Measurements from ENCODE around the gene MAP3K4. TPM values are rescaled to one million over a fixed set of nuclear protein-coding genes. Genes with fewer than 3 reads are reported as not detected.

Gene MAP3K4
- polyA plus RNA-seq, 1 donor from 2014 or later: 31.0 TPM

DNA sequence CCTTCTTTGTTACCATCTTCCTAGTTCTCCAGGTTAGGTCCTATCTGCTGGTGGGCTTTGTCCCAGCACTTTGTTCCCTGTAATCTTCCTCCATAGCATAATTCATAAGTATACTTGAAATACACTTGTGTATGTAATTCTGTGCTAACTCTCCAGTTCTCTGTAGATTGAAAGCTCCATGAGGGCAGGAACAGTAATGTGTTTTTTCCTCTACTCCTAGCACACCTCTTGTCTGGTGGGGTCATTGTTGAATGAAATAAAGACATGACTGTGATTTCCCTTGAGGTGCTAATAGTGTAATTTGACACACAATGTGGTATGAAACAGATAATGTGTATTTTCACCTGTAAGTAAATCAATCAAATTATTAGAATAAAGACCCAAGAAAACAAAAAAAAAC is 30.0 kb downstream of the MAP3K4 start:
- TF ChIP-seq TAF1 (IDR thresholded peaks at IDR 0.05; ENCODE audit: low read depth) (no peak), EZH2 (IDR thresholded peaks at IDR 0.05; ENCODE audit: borderline replicate concordance, insufficient read depth, low read length, poor library complexity, severe bottlenecking) (no peak), POLR2AphosphoS5 (IDR thresholded peaks at IDR 0.05) (no peak), MXI1 (conservative IDR thresholded peaks at IDR 0.05; ENCODE audit: poor library complexity, severe bottlenecking) (no peak), EP300 (conservative IDR thresholded peaks at IDR 0.05; ENCODE audit: poor library complexity, severe bottlenecking) (no peak), RAD21 (conservative IDR thresholded peaks at IDR 0.05) (no peak), SMC3 (conservative IDR thresholded peaks at IDR 0.05; ENCODE audit: poor library complexity) (no peak)
- TF ChIP-seq, protein P1, sequence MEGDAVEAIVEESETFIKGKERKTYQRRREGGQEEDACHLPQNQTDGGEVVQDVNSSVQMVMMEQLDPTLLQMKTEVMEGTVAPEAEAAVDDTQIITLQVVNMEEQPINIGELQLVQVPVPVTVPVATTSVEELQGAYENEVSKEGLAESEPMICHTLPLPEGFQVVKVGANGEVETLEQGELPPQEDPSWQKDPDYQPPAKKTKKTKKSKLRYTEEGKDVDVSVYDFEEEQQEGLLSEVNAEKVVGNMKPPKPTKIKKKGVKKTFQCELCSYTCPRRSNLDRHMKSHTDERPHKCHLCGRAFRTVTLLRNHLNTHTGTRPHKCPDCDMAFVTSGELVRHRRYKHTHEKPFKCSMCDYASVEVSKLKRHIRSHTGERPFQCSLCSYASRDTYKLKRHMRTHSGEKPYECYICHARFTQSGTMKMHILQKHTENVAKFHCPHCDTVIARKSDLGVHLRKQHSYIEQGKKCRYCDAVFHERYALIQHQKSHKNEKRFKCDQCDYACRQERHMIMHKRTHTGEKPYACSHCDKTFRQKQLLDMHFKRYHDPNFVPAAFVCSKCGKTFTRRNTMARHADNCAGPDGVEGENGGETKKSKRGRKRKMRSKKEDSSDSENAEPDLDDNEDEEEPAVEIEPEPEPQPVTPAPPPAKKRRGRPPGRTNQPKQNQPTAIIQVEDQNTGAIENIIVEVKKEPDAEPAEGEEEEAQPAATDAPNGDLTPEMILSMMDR (IDR thresholded peaks at IDR 0.05; ENCODE audit: poor library complexity, severe bottlenecking): no peak
- TF ChIP-seq, protein P2, sequence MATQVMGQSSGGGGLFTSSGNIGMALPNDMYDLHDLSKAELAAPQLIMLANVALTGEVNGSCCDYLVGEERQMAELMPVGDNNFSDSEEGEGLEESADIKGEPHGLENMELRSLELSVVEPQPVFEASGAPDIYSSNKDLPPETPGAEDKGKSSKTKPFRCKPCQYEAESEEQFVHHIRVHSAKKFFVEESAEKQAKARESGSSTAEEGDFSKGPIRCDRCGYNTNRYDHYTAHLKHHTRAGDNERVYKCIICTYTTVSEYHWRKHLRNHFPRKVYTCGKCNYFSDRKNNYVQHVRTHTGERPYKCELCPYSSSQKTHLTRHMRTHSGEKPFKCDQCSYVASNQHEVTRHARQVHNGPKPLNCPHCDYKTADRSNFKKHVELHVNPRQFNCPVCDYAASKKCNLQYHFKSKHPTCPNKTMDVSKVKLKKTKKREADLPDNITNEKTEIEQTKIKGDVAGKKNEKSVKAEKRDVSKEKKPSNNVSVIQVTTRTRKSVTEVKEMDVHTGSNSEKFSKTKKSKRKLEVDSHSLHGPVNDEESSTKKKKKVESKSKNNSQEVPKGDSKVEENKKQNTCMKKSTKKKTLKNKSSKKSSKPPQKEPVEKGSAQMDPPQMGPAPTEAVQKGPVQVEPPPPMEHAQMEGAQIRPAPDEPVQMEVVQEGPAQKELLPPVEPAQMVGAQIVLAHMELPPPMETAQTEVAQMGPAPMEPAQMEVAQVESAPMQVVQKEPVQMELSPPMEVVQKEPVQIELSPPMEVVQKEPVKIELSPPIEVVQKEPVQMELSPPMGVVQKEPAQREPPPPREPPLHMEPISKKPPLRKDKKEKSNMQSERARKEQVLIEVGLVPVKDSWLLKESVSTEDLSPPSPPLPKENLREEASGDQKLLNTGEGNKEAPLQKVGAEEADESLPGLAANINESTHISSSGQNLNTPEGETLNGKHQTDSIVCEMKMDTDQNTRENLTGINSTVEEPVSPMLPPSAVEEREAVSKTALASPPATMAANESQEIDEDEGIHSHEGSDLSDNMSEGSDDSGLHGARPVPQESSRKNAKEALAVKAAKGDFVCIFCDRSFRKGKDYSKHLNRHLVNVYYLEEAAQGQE (IDR thresholded peaks at IDR 0.05; ENCODE audit: borderline replicate concordance): no peak
- H3K9me2 ChIP-seq (ENCODE audit: insufficient read depth, low read length): no peaks in the 10 kb centered on the region
- H3F3A ChIP-seq (ENCODE audit: insufficient read depth, low read length, poor library complexity, severe bottlenecking): no peaks in the 10 kb centered on the region
- H3K36me3 ChIP-seq (ENCODE audit: insufficient read depth, low read length): no peaks in the 10 kb centered on the region
- no peak overlapping the region for H3K9ac ChIP-seq (ENCODE audit: low read length)
- H3K4me3 ChIP-seq (ENCODE audit: low read length): no peak overlapping the region
- no peaks in the 10 kb centered on the region for H4K20me1 ChIP-seq (ENCODE audit: insufficient read depth)
- H2AFZ ChIP-seq (ENCODE audit: low read depth, low read length): no peak overlapping the region
- no peaks in the 10 kb centered on the region for H3K9me3 ChIP-seq (ENCODE audit: low read length)
- no peak overlapping the region for H3K4me2 ChIP-seq (ENCODE audit: low read length)
- no peaks in the 10 kb centered on the region for H3K27me3 ChIP-seq (ENCODE audit: insufficient read depth, low read depth, low read length)
- no peak overlapping the region for H3K27ac ChIP-seq (ENCODE audit: low read length)
- H3K79me2 ChIP-seq (replicated peaks; ENCODE audit: insufficient read depth, low read length): peaks cover 17% of the 10 kb centered on the region

DNA sequence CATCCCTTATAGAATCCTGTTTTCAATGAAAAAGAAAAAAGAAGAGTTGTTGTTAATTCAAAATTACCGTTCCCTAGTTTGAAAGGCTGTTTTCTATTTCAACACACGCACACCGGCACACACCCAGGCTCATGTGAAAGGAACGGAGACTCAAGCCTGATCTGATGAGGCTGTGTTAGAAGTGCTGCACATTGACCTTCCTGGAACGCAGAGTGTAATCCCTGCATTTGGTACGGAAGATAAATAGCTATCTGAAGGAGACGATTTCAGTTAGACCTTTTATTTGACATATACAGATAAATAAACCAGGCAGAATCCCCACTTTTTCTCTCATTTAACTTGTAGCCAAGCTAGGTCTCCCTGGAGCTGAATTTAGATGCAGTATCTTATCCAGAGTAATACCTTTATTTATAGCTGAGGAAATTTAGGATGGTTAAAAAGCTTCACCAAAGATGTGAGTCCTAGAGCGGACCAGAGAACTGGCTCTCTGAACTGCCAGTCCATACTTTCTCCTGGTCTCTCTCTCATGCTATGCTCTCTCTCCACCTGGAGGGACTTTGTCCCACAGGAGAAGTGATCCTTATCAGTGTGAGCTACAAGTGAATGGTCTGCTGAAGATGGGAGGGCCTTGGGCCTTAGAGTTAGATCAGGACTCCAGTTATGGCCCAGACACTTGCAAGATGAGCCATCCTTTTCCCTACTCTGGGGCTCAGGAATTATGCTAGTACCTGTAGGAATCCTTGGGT is 30.6 kb downstream of the MAP3K4 start:
- H3K36me3 ChIP-seq (ENCODE audit: insufficient read depth, low read length): no peaks in the 10 kb centered on the region
- H4K20me1 ChIP-seq (ENCODE audit: insufficient read depth): no peaks in the 10 kb centered on the region
- peaks cover 11% of the 10 kb centered on the region for H3K79me2 ChIP-seq (replicated peaks; ENCODE audit: insufficient read depth, low read length)
- H3K9me2 ChIP-seq (ENCODE audit: insufficient read depth, low read length): no peaks in the 10 kb centered on the region
- H3K27me3 ChIP-seq (ENCODE audit: insufficient read depth, low read depth, low read length): no peaks in the 10 kb centered on the region
- no peak for TF ChIP-seq EP300 (conservative IDR thresholded peaks at IDR 0.05; ENCODE audit: poor library complexity, severe bottlenecking)
- no peak for TF ChIP-seq RAD21 (conservative IDR thresholded peaks at IDR 0.05)
- TF ChIP-seq TAF1 (IDR thresholded peaks at IDR 0.05; ENCODE audit: low read depth): no peak
- no peak for TF ChIP-seq POLR2AphosphoS5 (IDR thresholded peaks at IDR 0.05)
- TF ChIP-seq, protein P1 (IDR thresholded peaks at IDR 0.05; ENCODE audit: poor library complexity, severe bottlenecking): no peak
- no peak for TF ChIP-seq MXI1 (conservative IDR thresholded peaks at IDR 0.05; ENCODE audit: poor library complexity, severe bottlenecking)
- no peak for TF ChIP-seq EZH2 (IDR thresholded peaks at IDR 0.05; ENCODE audit: borderline replicate concordance, insufficient read depth, low read length, poor library complexity, severe bottlenecking)
- TF ChIP-seq, protein P2 (IDR thresholded peaks at IDR 0.05; ENCODE audit: borderline replicate concordance): no peak
- TF ChIP-seq SMC3 (conservative IDR thresholded peaks at IDR 0.05; ENCODE audit: poor library complexity): no peak
- no peak overlapping the region for H3K4me3 ChIP-seq (ENCODE audit: low read length)
- H3K4me2 ChIP-seq (ENCODE audit: low read length): no peak overlapping the region
- no peak overlapping the region for H3K9ac ChIP-seq (ENCODE audit: low read length)
- H3F3A ChIP-seq (ENCODE audit: insufficient read depth, low read length, poor library complexity, severe bottlenecking): no peaks in the 10 kb centered on the region
- no peak overlapping the region for H3K27ac ChIP-seq (ENCODE audit: low read length)
- no peaks in the 10 kb centered on the region for H3K9me3 ChIP-seq (ENCODE audit: low read length)
- no peak overlapping the region for H2AFZ ChIP-seq (ENCODE audit: low read depth, low read length)
